ENCODE measurements around the gene B4GALT6. TPM values are rescaled to one million over a fixed set of nuclear protein-coding genes. Genes with fewer than 3 reads are reported as not detected.

Gene B4GALT6
- total RNA-seq, 2 experiments from 2014 or later, result 1.7 to 2.4 TPM

- Mint-ChIP-seq H3K27ac (no peak overlapping the region), H3K36me3 (ENCODE audit: low read depth) (no peaks in the 10 kb centered on the region), H3K9me3 (no peaks in the 10 kb centered on the region), H3K27me3 (peaks cover 17% of the 10 kb centered on the region), H3K4me1 (ENCODE audit: low read depth) (peaks cover 21% of the 10 kb centered on the region), H3K4me3 (no peak overlapping the region)
- DNase-seq (no peak), ATAC-seq (no peak)
- ChIA-PET CTCF (no interaction called here), POLR2A (interaction anchor here (1.6 kb wide), 1 partner anchor 11 kb away, joined by 4 read pairs; no protein-coding TSS in a partner anchor)
- TF ChIP-seq CTCF (IDR thresholded peaks at IDR 0.05), result no peak
- intact Hi-C loops (cut with micrococcal nuclease), result no loop called here
Observed at GRCh38 chr18:31647127-31647753, 37.1 kb downstream of the B4GALT6 start.

GRCh38 chr18:31646332-31647126 lies 37.9 kb downstream of the B4GALT6 start:
- H3K4me1 Mint-ChIP-seq (ENCODE audit: low read depth), result peaks cover 21% of the 10 kb centered on the region
- H3K9me3 Mint-ChIP-seq, result no peaks in the 10 kb centered on the region
- TF ChIP-seq CTCF (IDR thresholded peaks at IDR 0.05), result no peak
- peaks cover 15% of the 10 kb centered on the region for H3K27me3 Mint-ChIP-seq
- intact Hi-C loops (cut with micrococcal nuclease), result no loop called here
- ChIA-PET POLR2A (interaction anchor here (1.6 kb wide), 1 partner anchor 12 kb away, joined by 4 read pairs; no protein-coding TSS in a partner anchor), CTCF (interaction anchor here (1.0 kb wide), 1 partner anchor 36 kb away, joined by 4 read pairs; no protein-coding TSS in a partner anchor)
- H3K27ac Mint-ChIP-seq, result peak overlapping the region; percentile 3
- H3K36me3 Mint-ChIP-seq (ENCODE audit: low read depth), result no peaks in the 10 kb centered on the region
- peak; percentile 27 for DNase-seq
- no peak overlapping the region for H3K4me3 Mint-ChIP-seq
- ATAC-seq, result peak; percentile 60

GRCh38 chr18:31645411-31645810 lies 39.0 kb downstream of the B4GALT6 start:
- Mint-ChIP-seq H3K4me1 (ENCODE audit: low read depth) (peaks cover 19% of the 10 kb centered on the region), H3K4me3 (no peak overlapping the region), H3K27ac (no peak overlapping the region), H3K36me3 (ENCODE audit: low read depth) (no peaks in the 10 kb centered on the region), H3K27me3 (peaks cover 10% of the 10 kb centered on the region), H3K9me3 (no peaks in the 10 kb centered on the region)
- TF ChIP-seq CTCF (IDR thresholded peaks at IDR 0.05), result no peak
- DNase-seq (no peak), ATAC-seq (no peak)
- ChIA-PET CTCF (no interaction called here), POLR2A (interaction anchor here (1.6 kb wide), 1 partner anchor 13 kb away, joined by 4 read pairs; no protein-coding TSS in a partner anchor)
- intact Hi-C loops (cut with micrococcal nuclease), result no loop called here

- ATAC-seq, result no peak
- Mint-ChIP-seq H3K9me3 (no peaks in the 10 kb centered on the region), H3K27ac (no peak overlapping the region), H3K4me3 (no peak overlapping the region), H3K4me1 (ENCODE audit: low read depth) (peaks cover 15% of the 10 kb centered on the region), H3K36me3 (ENCODE audit: low read depth) (no peaks in the 10 kb centered on the region), H3K27me3 (peaks cover 8% of the 10 kb centered on the region)
- no peak for DNase-seq
- no peak for TF ChIP-seq CTCF (IDR thresholded peaks at IDR 0.05)
- CTCF ChIA-PET, result no interaction called here
- intact Hi-C loops (cut with micrococcal nuclease), result no loop called here
- POLR2A ChIA-PET, result no interaction called here
Observed at GRCh38 chr18:31643003-31643402, 41.4 kb downstream of the B4GALT6 start.

- ATAC-seq (no peak), DNase-seq (no peak)
- ChIA-PET POLR2A (no interaction called here), CTCF (no interaction called here)
- Mint-ChIP-seq H3K27ac (no peak overlapping the region), H3K4me3 (no peak overlapping the region), H3K4me1 (ENCODE audit: low read depth) (peaks cover 15% of the 10 kb centered on the region), H3K9me3 (no peaks in the 10 kb centered on the region), H3K27me3 (peaks cover 7% of the 10 kb centered on the region), H3K36me3 (ENCODE audit: low read depth) (no peaks in the 10 kb centered on the region)
- no peak for TF ChIP-seq CTCF (IDR thresholded peaks at IDR 0.05)
- intact Hi-C loops (cut with micrococcal nuclease), result no loop called here
Observed at GRCh38 chr18:31637445-31637844, 46.9 kb downstream of the B4GALT6 start.
